HG02588 (cell line): ENCODE data around the gene TDRD1.

Experiments used
- ATAC-seq: cut with Tn5 transposase; IDR thresholded peaks from one replicate; pipeline ENCODE4 v1.9.1; 2021; ENCODE audit warnings: mild to moderate bottlenecking, moderate library complexity; ENCODE audit not compliant: unreplicated experiment

TDRD1 gene

DNA sequence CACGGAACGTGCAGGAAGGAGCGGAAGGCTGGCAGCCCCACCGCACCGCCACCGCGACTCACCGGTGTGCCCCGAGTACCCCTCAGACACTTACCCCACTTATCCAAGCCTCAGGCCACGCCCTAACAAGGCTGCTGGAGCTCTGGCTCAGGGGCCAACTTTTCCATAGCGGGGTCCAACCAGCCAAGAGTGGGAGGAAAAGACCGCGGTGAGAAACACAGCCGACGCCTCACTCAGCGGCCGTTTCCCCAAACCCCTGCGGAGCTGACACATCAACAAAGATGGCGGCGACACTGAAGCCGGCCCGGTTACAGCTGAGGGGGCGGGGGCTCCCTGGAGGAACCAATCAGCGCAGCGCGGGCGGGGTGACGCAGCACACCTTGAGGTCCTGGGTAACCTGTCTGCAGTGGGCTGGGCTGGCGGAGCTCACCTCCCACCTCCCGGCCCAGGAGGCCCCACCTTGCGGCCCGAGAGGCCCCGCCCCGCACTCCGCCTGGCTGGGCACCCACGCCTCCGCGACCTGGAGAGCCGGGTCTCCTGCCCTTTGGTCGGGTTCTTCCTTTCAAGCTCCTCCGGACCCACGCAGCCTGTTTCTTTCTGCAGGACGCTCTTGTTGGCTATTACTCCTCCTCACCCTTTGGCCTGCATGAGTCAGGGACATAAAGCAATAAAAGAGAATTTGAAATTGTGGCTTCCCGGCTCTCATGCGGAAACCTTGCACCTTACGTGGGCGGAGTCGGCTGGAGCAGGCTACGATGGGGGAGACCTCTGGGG is 5.0 kb upstream of the TDRD1 start, which contains the start of gene CCDC186:
TSS of gene CCDC186 (minus strand) at position 283 of the 774 bp plus-strand sequence. CDS start 10,935 bp downstream, outside the sequence.
- peak; percentile 100 for ATAC-seq

DNA sequence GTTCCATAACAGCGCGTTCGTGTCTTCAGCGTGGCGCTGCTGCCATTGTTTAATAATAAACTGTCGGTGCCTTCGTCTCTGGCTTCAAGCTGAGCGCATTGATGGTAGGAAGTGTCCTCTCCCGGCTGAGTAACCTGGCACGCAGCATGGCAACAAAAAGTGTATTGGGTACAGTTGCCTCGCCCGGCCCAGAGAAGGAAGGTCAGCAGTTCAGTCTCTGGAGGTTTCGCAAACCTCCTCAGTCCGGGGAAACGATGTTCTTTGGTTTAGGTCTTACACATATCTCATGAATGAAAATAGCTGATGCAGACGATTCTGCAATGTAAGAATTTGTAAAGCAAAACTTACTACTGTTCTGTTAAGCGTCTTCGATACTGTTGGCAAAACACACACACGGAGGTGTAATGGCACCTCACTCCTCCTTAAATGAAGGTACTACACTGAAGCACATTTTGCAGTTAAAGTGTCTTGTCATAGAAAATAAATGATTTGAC is 4.4 kb upstream of the TDRD1 start:
- peak; percentile 10 for ATAC-seq

DNA sequence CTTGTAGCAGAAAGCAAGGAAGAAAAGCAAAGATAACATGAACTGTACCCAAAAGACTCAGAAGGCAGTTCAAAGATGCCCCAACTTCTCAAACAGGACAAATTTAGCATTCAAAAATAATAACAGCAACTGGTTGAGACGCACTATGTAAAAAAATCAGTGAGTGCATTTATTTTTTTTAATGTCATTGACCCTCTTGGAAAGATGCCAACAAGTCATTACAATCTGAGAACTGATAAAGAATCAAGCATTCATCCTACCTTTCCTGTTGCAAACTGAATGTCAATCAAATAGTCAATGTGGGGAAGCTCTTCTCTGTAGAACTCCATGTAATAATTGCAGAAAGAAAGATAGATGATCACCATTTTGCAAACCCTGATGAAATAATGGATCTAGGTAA is 3.5 kb upstream of the TDRD1 start:
- ATAC-seq = no peak

DNA sequence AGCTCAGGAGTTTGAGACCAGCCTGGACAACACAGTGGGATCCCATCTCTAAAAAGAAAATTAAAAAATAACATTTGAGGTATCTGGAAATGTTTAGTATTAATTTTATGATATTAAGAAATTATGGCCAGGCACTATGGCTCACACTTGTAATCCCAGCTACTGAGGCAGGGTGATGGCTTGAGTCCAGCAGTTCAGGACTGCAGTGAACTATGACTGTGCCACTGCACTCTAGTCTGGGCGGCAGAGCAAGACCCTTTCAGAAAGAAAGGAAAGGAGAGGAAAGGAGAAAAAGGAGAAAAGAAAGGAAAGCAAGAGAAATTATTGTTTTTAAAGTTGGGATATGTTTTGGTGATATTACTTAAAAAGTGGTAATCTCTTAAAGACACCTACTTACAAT is 2.6 kb upstream of the TDRD1 start:
- no peak for ATAC-seq

DNA sequence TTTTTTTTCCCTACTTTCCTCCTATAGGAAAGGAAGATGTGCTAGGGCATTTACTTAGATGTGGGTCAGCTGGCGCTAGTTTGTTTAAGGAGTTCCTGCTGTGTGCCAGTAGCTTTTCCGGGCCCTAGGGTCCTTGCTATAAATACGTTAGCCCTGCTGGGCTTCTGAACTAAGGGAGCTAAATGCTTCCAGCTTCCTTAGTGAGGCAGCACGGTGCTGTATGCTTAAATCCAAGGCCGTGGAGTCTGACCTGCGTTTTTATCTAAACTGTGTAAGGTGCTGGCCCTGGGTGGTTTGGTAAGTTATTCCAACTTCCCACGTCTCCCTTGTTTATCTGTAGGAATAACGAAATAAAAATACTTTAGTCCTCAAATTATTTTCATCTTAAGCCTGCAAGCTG is 594 bp downstream of the TDRD1 start:
- no peak for ATAC-seq

DNA sequence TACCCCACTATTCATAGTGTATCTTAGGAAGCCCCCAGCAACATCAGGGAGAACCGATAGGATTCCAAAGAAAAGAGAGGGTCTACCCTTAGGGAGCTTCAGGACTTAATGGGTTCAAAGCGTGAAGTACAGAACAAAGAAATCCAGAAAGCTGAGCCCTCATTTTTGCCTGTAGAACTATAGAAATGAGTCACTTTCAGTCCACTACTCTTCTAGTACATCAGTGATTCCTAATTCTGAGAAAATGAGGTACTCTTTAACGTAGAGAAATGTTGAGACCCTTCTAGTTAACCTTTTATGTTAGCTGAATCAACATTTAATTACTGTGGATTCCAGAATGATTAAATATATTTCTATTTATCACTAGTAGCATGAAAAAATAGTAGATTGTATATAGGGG is 1.8 kb downstream of the TDRD1 start:
- no peak for ATAC-seq

DNA sequence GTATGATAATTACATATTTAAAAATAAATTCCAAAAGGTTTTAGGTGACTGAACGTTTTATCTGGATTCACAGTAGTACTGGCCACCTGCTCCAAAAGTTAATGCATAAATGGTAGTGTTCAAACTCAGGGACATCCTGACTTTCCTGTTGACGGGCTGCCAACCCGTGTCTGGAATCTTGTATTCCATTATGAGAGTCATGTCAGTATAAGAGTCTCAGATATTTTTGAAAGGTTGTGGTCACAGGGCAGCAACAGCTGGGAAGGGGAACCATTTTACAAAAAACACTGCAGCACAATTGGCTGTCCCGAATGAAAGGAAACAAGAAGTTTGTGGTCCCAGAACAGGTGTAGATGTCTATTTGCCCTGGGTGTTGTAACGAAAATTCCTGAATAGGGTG is 2.8 kb downstream of the TDRD1 start:
- ATAC-seq = no peak

DNA sequence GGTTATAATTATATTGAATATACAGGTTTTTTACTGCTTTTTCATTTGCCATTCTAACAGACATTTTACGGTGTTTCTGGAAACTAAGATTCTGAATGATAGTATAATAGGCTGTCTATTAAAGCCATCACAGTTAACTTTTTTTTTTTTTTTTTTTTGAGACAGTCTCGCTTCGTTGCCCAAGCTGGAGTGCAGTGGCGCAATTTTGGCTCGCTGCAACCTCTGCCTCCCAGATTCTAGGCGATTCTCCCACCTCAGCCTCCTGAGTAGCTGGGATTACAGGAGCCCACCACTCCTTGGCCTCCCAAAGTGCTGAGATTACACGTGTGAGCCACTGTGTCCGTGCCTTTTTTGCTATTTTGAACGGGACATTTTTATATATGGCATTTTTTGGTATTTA is 4.4 kb downstream of the TDRD1 start:
- no peak for ATAC-seq

DNA sequence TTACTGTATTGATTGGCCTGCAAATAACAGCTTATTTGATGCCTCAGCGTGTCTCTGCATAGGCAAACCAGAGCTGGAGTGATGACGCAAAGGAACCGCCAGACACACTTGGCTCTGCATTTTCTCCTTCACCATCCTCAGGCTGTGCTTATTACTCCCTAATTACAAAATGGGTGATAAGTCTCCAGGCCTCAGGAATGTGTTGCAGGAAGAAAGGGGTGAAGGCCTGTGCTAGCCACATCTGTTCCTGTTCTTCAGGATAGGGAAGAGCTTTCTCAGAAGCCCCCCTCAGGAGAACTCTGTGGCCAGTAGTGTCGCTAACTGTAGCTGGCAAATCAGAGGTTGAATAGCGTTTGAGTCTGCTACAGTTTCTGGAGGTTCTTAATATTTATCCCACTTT is 5.1 kb downstream of the TDRD1 start:
- no peak for ATAC-seq

DNA sequence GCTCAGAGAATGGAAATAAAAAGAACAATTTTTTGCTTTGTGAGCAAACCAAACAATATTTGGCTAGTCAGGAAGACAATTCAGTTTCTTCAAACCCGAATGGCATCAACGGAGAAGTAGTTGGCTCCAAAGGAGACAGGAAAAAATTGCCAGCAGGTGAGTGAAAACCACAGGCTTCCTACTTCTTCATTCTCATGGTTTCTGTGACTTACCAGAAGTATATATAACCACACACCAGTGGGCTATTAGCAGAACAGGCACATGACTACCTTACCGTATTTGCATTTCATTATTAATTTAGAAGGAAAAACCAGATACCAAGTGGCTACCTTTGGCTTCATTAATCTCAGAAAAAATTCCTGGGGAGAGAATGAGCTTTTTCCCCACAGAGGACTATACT is 8.8 kb downstream of the TDRD1 start:
- no peak for ATAC-seq

DNA sequence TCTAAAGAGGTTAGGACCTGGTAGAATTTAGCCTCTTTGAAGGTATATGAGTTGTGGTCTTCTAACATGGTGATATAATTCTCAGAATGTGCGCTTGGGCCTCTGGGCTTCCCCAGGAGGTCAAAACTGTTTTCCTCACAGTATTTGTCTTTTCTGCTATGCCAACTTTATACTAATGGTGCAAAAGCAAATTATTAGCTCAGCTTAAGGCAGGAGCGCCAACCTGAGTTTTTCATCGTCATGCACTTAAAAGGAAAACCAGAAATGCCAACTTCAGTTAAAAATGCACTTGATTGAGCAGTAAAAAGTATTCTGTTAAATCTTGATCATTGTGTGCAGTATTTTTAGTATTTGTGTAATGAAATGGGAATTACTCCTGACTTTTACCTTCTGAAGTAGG is 9.7 kb downstream of the TDRD1 start:
- ATAC-seq = no peak

DNA sequence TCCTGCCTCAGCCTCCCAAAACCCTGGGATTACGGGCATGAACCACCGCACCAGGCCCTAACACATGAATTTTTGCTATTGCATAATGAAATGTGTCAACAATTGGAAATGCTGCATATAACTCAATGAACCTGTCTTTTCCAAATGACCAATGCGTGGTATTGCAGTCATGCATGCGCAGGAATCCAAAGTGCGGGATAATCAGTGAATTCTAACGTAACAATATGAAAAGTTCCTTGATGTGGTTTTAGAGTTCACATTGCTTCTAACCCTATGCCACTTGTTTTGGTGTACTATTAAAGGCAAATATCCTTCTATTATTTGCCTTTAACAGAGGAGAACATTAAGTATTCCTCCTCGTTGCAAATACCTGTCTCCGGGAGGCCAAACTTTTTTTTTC is 10.5 kb downstream of the TDRD1 start:
- ATAC-seq = no peak

DNA sequence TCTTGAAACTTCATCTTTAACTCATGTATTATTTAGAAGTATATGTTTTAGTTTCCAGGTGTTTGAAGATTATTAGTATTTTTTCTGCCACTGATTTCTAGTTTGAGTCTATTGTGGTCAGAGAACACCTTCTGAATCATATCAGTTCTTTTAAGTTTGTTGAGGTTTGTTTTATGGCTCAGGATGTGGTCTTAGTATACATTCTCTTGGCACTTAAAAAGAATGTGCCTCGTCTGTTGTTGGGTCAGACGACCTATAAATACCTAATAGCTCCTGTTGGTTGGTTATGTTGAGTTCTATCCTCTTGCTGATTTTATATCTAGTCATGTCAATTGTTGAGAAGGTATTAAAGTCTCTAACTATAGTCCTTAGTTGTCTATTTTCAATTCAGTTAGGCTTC is 15.9 kb downstream of the TDRD1 start:
- ATAC-seq = no peak

DNA sequence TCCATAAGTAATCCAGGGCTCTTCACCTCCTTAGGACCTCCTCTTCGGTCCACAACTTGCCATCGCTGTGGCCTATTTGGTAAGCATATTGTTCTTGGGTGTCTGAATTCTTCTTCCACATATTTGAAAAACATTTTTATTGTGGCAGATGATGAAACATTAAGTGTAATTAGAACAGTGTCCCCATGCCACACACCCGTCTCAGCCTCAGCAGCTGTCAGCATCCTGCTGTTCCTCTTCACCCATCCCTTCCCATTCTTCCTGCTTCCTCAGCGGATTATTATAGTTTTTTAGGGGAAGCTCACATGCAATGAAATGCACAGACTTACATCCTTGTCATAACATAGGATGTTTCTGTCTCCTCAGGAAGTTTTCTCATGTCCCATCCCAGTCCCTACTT is 20.1 kb downstream of the TDRD1 start:
- ATAC-seq = no peak

DNA sequence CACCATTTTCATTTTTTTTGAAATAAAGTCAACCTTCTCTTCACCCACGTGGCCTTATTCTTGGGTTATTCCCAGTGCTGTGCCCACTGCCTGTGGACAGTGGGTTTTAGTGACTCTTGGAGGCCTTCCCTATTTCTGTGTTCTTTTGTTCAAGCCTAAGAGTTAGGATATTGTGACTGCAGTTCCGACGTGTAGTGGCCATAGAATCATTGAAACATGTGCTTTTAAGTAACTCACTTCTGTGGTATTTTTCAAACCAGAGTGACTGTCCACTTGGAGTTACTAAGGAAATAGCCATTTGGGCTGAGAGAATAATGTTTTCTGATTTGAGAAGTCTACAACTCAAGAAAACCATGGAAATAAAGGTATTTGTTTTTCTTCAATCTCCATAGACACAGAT is 23.7 kb downstream of the TDRD1 start:
- ATAC-seq = no peak

DNA sequence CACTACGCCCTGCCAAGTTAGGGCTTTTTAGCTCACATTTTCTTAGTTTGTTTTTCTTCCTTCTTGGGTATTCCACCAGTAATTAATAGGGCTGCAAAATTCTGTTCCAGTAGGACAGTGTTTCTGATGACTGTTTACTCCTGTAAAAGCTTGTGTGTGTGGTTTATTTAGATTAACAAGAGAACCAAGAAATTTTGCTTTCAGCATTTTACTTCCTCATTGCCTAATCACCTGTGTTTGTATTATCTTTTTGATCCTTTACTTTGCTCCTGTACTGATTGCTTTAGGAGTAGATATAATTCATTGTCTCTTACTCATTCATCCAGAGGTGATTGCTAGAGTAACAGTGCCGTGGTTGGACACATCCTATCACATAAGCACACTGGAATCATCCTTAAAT is 27.7 kb downstream of the TDRD1 start:
- ATAC-seq = no peak

DNA sequence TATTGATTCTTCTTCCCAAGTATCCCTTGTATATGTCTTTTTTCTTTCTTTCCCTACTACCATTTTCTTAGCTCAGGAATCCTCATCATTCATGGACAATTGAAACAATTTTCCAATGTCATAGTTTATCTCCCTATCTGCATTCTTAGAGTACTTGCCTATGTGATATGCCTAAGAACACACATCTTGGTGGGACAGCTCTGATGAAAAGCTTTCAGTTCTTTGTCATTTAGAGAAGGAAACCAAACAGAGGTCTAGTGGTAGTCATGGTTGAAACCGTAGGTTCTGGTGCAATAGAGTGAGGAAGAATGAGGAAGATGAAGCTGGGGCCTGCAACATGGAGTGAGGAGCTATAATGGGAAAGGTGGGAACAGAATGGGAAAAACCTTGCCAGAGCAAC is 28.2 kb downstream of the TDRD1 start:
- no peak for ATAC-seq

DNA sequence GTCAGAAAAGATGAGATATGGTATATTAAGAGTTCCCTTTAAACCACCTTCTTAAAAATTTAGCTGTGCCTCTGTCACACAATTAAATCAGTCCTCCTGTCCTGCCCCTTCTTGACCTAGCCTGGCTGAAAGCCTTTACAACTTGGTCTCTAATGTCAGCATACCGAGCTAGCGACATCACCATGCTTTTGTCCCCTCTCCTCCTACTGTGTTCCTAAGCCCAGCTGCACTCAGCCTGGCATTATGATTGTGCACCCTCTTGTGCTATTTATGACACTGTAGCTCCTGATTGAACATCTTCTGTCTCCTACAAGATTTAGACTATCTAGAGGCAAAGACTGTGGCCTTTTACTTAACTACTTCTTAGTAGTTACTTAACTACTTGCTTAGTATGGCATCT is 29.2 kb downstream of the TDRD1 start:
- no peak for ATAC-seq

DNA sequence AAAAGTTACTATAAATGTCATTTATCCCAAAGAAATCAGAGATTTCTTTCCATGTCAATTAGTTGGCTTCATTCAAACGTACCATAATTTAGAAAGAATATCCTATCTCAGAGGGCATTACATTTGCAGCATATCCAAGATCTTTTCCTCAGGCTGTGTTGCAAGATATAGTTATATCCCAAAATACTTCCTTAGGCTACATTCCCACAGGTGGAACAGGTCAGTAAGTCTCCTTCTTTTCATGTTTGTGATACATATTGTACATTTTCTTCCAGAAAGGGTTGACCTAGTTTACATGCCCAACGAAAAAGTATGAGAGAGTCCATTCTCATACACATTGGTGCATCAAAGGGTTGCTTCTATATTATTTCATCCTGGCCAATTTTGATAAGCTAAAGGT is 33.0 kb downstream of the TDRD1 start:
- no peak for ATAC-seq

DNA sequence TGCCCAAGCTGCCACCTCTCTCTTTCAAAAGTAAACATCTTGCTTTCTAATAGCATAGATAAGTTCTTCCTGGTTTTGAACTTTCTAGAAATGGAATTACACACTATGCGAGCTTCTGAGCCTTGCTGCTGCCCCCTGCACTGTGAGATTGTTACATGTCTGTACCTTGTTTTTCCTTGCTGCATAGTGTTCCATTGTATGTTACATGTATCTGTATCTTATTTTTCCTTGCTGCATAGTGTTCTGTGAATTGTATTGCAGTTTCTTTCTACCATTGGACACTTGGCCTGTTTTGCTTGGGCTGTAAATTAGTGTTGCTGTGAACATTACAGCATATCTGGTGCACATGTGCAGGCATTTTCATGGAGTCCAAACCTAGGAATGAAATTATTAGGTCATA is 35.9 kb downstream of the TDRD1 start:
- ATAC-seq = no peak

DNA sequence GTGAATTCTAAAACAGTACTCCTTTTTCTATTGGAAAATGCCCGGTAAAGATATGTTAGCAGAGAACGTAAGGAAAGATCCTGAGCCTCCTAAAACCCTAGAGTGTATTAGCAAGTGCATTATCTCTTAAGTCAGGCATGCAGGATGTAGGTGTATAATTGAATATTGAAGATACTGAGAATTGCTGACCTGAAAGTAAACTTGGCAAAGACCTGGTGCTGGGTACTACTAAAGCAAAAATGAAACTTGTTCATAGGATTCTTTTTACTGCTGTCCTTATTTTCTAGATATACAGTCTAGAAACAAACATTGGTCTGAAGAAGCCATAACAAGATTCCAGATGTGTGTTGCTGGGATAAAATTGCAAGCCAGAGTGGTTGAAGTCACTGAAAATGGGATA is 41.1 kb downstream of the TDRD1 start:
- ATAC-seq = no peak

DNA sequence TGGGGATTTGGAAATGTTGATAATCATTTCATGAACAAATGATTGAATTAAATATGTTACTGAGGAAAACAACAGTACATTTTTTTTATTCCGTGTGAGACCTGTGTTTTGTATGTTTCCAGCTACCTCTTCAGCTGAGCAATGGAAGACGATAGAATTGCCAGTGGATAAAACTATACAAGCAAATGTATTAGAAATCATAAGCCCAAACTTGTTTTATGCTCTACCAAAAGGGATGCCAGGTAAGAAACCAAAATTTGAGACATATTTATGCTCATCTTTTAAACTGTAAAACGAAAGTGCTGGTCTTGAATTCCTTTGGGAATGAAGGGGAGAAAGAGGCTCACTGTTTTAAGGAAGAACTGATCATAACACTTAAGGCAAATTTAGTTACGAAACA is 42.1 kb downstream of the TDRD1 start:
- no peak for ATAC-seq

DNA sequence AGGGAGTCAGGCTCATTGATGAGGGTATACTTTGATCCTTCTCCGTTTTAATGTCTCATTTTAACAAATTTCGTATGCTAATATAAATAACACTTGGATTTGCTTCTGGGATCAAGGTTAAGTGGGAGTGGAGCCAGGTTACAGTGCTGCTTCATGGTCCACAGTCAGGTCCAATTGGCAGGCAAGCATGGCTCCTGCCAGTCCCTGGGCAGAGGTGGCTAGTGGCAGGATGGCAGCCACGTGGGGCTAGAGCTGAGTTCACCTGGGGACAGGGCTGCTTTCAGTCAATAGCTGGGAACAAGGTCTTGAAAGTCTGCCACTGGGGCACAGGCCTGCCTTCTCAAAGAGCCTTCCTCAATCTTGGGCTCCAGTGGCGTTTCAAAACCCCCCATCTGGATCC is 43.9 kb downstream of the TDRD1 start:
- ATAC-seq = no peak
